ENCODE data around the gene PKN3.

The PKN3 gene

DNA sequence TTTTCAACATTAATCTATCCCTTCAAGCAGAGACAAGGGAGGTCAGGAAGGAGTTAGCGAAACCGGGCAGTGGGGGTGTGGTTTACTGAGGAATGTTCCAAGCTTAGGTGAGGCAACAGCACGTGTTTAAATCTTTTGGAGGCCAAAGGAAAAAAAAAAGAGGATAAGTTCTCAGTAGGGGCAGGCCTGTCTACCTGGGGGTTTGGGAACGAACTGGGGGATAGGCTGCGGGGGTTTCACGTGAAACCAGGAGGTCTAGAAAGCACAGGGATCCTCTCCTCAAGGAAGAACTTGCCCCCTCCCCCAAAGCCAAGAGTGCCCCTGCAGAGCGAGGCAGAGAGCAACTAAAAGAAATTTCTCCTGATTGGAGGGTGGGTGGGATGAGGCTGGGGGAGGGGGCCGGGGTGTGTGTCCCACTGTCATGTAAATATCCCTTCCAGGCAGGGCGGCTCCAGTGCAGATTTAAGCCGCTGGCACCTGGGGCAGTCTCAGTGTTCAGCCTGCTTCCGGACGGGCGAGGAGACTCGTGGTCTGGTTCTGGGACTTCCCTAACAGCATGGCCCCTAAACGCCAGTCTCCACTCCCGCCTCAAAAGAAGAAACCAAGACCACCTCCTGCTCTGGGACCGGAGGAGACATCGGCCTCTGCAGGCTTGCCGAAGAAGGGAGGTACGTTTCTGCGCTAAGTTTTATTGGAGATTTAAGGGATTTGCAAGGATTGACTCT lies 18.8 kb upstream of the PKN3 start:
- Histone ChIP-seq H3K27ac (ENCODE audit: low read depth, low read length, poor library complexity, severe bottlenecking) (peak overlapping the region; percentile 94), H3K9me3 (ENCODE audit: low read length) (no peaks in the 10 kb centered on the region), H3K4me1 (ENCODE audit: insufficient read depth, low read length, severe bottlenecking) (peaks cover 50% of the 10 kb centered on the region), H3K4me3 (ENCODE audit: low read depth, low read length, poor library complexity, severe bottlenecking) (peak overlapping the region; percentile 90), H3K27me3 (ENCODE audit: insufficient read depth, low read length) (no peaks in the 10 kb centered on the region), H3K4me2 (ENCODE audit: low read length) (peak overlapping the region; percentile 89), H4K20me1 (ENCODE audit: insufficient read depth, low read length) (no peaks in the 10 kb centered on the region), H3F3A (ENCODE audit: insufficient read depth, low read length) (no peaks in the 10 kb centered on the region), H3K79me2 (ENCODE audit: insufficient read depth, low read length) (peaks cover 31% of the 10 kb centered on the region), H2AFZ (ENCODE audit: low read length) (no peak overlapping the region), H3K9me2 (ENCODE audit: low read depth, low read length) (no peaks in the 10 kb centered on the region), H3K36me3 (ENCODE audit: insufficient read depth, low read length) (0 out of 2 replicates have a peak, but pooled peaks cover 4% of the 10 kb centered on the region), H3K9ac (ENCODE audit: low read length) (peak overlapping the region; percentile 95)
- TF ChIP-seq EZH2 (IDR thresholded peaks at IDR 0.05; ENCODE audit: borderline replicate concordance, low read length) (no peak), CTCF (IDR thresholded peaks at IDR 0.05; ENCODE audit: low read length) (no peak)

- Histone ChIP-seq H3K27ac (ENCODE audit: low read depth, low read length, poor library complexity, severe bottlenecking) (peak overlapping the region; percentile 94), H3K4me1 (ENCODE audit: insufficient read depth, low read length, severe bottlenecking) (peaks cover 52% of the 10 kb centered on the region), H3K9ac (ENCODE audit: low read length) (peak overlapping the region; percentile 95), H2AFZ (ENCODE audit: low read length) (no peak overlapping the region), H3K27me3 (ENCODE audit: insufficient read depth, low read length) (no peaks in the 10 kb centered on the region), H3K4me3 (ENCODE audit: low read depth, low read length, poor library complexity, severe bottlenecking) (peak overlapping the region; percentile 90), H3K9me2 (ENCODE audit: low read depth, low read length) (no peaks in the 10 kb centered on the region), H3K79me2 (ENCODE audit: insufficient read depth, low read length) (peaks cover 31% of the 10 kb centered on the region), H3F3A (ENCODE audit: insufficient read depth, low read length) (no peaks in the 10 kb centered on the region), H3K9me3 (ENCODE audit: low read length) (no peaks in the 10 kb centered on the region), H3K4me2 (ENCODE audit: low read length) (peak overlapping the region; percentile 89), H3K36me3 (ENCODE audit: insufficient read depth, low read length) (0 out of 2 replicates have a peak, but pooled peaks cover 4% of the 10 kb centered on the region), H4K20me1 (ENCODE audit: insufficient read depth, low read length) (no peaks in the 10 kb centered on the region)
- TF ChIP-seq EZH2 (IDR thresholded peaks at IDR 0.05; ENCODE audit: borderline replicate concordance, low read length) (no peak), CTCF (IDR thresholded peaks at IDR 0.05; ENCODE audit: low read length) (no peak)
These were observed 18.3 kb upstream of the PKN3 start for GRCh38 chr9:128684065-128684324.

- Histone ChIP-seq H3F3A (ENCODE audit: insufficient read depth, low read length) (no peaks in the 10 kb centered on the region), H3K27me3 (ENCODE audit: insufficient read depth, low read length) (no peaks in the 10 kb centered on the region), H3K27ac (ENCODE audit: low read depth, low read length, poor library complexity, severe bottlenecking) (peak overlapping the region; percentile 94), H3K9ac (ENCODE audit: low read length) (peak overlapping the region; percentile 95), H3K4me1 (ENCODE audit: insufficient read depth, low read length, severe bottlenecking) (peaks cover 52% of the 10 kb centered on the region), H3K4me2 (ENCODE audit: low read length) (peak overlapping the region; percentile 89), H3K9me3 (ENCODE audit: low read length) (no peaks in the 10 kb centered on the region), H2AFZ (ENCODE audit: low read length) (no peak overlapping the region), H3K79me2 (ENCODE audit: insufficient read depth, low read length) (peaks cover 31% of the 10 kb centered on the region), H3K36me3 (ENCODE audit: insufficient read depth, low read length) (0 out of 2 replicates have a peak, but pooled peaks cover 4% of the 10 kb centered on the region), H3K9me2 (ENCODE audit: low read depth, low read length) (no peaks in the 10 kb centered on the region), H4K20me1 (ENCODE audit: insufficient read depth, low read length) (no peaks in the 10 kb centered on the region), H3K4me3 (ENCODE audit: low read depth, low read length, poor library complexity, severe bottlenecking) (peak overlapping the region; percentile 90)
- no peak for TF ChIP-seq EZH2 (IDR thresholded peaks at IDR 0.05; ENCODE audit: borderline replicate concordance, low read length)
- TF ChIP-seq CTCF (IDR thresholded peaks at IDR 0.05; ENCODE audit: low read length), result no peak
These were observed 17.7 kb upstream of the PKN3 start for GRCh38 chr9:128684325-128685199.

Data from OCI-LY1 (cell line).